Effector memory CD4-positive, alpha-beta T cell (primary cell): Measurements from ENCODE around the gene NOP53.
"Not testable (repeated sequence)": the region's sequence is repeated elsewhere in the genome, so short reads cannot be mapped to it uniquely, and the experiment has no call there.

Experiments
- DNase-seq, 3 donors: peaks; one replicate each; pipeline ENCODE4 v3.0.0-alpha.2; 2020
- H3K27ac ChIP-seq: 2 replicates; pipeline ENCODE4 v1.7.0; 2013; ENCODE audit warnings: mild to moderate bottlenecking, low read length, moderate library complexity; ENCODE audit not compliant: insufficient read depth, poor library complexity, severe bottlenecking
- H3K27me3 ChIP-seq: replicated peaks from 2 replicates; pipeline ENCODE4 v1.7.0; 2013; ENCODE audit warnings: mild to moderate bottlenecking, low read length; ENCODE audit not compliant: insufficient read depth, control insufficient read depth, poor library complexity, severe bottlenecking
- H3K36me3 ChIP-seq: 2 replicates; pipeline ENCODE4 v1.7.0; 2013; ENCODE audit warnings: mild to moderate bottlenecking, low read length, moderate library complexity; ENCODE audit not compliant: control insufficient read depth, insufficient read depth
- H3K4me1 ChIP-seq: 2 replicates; pipeline ENCODE4 v1.7.0; 2013; ENCODE audit warnings: low read length, mild to moderate bottlenecking; ENCODE audit not compliant: control insufficient read depth, insufficient read depth, poor library complexity, severe bottlenecking
- H3K4me3 ChIP-seq: 2 replicates; pipeline ENCODE4 v1.7.0; 2013; ENCODE audit warnings: low read length, low read depth, mild to moderate bottlenecking; ENCODE audit not compliant: insufficient read depth, poor library complexity, severe bottlenecking
- H3K9me3 ChIP-seq: 2 replicates; pipeline ENCODE4 v1.7.0; 2013; ENCODE audit warnings: mild to moderate bottlenecking, low read length, moderate library complexity; ENCODE audit not compliant: control insufficient read depth

NOP53 gene

DNA sequence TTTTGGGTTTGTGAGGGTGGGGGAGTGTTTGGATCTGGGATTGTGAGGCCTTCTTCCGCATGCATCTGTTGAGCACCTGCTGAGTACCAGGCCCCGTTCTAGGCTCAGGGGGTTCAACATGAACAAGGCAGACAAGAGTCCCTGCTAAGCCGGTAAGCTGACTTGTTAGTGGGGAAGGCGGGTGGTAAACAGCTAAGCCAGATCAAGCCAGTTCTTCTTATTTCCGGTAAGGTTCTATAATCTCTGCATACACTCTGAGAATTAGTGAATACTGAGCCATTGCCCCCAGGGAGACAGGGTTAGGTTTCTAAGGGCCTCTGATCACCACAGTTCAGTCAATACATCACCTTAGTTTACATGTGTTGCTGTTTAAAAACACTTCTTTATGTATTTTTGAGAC, 42.0 kb upstream of the NOP53 start:
- H3K4me3 ChIP-seq: no peak overlapping the region
- no peaks in the 10 kb centered on the region for H3K9me3 ChIP-seq
- peaks cover 39% of the 10 kb centered on the region for H3K36me3 ChIP-seq
- no peaks in the 10 kb centered on the region for H3K27me3 ChIP-seq
- H3K4me1 ChIP-seq: no peaks in the 10 kb centered on the region
- no peak for DNase-seq
- no peak overlapping the region for H3K27ac ChIP-seq

DNA sequence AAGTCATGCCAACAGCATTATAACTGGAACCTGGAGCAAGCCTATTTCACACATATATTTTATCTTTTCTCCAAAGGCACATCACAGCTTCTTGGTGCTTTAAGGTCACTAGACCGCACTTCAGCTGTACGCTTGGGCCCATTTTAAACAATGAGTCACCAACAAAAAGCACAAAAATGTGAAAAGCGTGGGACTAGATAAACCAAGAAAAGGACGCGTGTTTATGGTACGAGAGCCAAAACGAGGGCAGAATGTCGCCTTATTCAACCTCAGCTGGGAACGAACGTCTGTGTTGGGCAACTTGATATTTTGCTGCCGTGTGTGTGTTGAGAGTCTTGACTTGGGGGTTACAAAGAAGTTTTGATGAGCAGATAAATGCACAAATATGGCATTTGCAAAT, 41.3 kb upstream of the NOP53 start:
- H3K27ac ChIP-seq: no peak overlapping the region
- DNase-seq: no peak

DNA sequence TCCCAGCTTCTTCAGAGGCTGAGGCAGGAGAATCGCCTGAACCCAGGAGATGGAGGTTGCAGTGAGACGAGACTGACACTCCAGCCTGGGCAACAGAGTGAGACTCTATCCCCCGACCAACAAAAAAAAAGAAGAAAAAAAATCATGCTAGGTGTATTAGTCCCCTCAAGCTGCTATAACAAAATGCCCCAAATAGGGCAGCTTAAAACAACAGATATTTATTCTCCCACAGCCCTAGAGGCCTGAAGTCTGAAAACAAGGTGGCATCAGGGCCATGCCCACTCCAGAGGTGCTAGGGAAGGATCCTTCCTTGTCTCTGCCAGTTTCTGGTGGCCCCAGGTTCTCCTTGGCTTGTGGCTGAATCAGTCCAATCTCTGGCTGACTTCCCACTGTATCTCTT, 40.7 kb upstream of the NOP53 start:
- Histone ChIP-seq H3K36me3 (peaks cover 26% of the 10 kb centered on the region), H3K4me3 (no peak overlapping the region), H3K4me1 (no peaks in the 10 kb centered on the region), H3K27ac (no peak overlapping the region), H3K27me3 (no peaks in the 10 kb centered on the region), H3K9me3 (no peaks in the 10 kb centered on the region)
- no peak for DNase-seq

More for the DNA sequence above, 41.3 kb upstream of the NOP53 start:
- H3K27me3 ChIP-seq: no peaks in the 10 kb centered on the region
- peaks cover 32% of the 10 kb centered on the region for H3K36me3 ChIP-seq
- no peak overlapping the region for H3K4me3 ChIP-seq
- no peaks in the 10 kb centered on the region for H3K9me3 ChIP-seq
- H3K4me1 ChIP-seq: no peaks in the 10 kb centered on the region

DNA sequence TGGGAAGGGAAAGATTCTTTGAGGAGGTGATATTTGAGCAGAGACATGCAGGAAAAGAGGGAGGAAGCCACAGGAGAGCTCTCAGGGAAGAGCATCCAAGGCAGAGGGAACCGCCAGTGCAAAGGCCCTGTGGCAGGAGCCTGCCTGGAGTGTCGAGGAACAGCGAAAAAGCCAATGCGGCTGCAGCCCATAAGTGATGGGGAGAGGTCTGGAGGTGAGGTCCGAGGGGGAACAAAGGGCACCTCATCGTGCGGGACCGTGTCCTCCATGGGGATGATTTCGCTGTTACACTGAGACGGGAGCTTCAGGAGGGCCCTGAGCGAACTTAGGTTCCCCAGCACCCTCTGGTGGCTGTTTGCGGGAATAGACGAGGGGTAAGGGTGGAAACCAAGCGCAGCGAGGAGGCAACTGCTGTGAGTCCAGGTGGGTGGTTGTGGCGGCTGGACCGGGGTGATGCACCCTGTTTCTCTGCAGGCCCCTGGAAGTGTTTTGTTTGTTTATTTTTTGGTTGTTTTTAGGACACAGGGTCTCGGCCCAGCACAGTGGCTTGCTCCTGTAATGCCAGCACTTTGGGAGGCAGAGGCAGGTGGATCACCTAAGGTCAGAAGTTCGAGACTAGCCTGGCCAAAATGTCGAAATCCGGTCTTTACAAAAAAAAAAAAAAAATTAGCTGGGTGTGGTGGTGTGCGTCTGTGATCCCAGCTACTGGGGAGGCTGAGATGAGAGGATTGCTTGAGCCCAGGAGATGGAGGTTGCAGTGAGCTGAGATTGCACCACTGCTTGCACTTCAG, 38.0 kb upstream of the NOP53 start:
- Histone ChIP-seq H3K27ac (no peak overlapping the region), H3K27me3 (no peaks in the 10 kb centered on the region), H3K4me1 (no peaks in the 10 kb centered on the region), H3K9me3 (no peaks in the 10 kb centered on the region), H3K4me3 (no peak overlapping the region), H3K36me3 (peaks cover 10% of the 10 kb centered on the region)
- peak; percentile 29 to 54 (median 37) for DNase-seq

DNA sequence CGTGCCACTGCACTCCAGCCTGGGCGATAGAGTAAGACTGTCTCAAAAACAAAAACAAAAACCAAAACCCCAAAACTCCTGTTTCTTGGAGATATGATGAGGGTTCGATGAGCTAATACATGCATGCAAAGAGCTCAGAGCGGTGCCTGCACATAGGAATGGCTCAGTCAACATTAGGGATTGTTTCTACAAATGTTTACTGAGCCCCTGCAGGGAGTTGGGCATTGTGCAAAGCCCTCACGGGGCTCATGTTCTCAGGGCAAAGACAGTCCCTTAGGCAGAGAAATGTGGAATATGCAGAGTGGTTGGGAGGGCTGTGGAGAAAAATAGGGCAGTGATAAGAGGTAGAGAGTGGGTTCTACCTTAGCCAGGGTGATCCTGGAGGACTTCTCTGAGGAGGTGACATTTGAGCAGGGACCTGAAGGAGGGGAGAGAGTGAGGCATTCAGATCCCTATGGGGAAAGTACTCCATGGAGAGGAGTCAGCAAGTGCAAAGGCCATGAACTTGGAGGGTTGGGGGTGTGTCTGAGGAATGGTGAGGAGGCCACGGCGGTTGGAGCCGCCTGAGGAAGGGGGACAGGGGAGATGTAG, 33.6 kb upstream of the NOP53 start:
- Histone ChIP-seq H3K4me1 (no peaks in the 10 kb centered on the region), H3K4me3 (no peak overlapping the region), H3K27ac (no peak overlapping the region), H3K27me3 (peaks cover 9% of the 10 kb centered on the region), H3K36me3 (no peaks in the 10 kb centered on the region), H3K9me3 (no peaks in the 10 kb centered on the region)
- no peak for DNase-seq

DNA sequence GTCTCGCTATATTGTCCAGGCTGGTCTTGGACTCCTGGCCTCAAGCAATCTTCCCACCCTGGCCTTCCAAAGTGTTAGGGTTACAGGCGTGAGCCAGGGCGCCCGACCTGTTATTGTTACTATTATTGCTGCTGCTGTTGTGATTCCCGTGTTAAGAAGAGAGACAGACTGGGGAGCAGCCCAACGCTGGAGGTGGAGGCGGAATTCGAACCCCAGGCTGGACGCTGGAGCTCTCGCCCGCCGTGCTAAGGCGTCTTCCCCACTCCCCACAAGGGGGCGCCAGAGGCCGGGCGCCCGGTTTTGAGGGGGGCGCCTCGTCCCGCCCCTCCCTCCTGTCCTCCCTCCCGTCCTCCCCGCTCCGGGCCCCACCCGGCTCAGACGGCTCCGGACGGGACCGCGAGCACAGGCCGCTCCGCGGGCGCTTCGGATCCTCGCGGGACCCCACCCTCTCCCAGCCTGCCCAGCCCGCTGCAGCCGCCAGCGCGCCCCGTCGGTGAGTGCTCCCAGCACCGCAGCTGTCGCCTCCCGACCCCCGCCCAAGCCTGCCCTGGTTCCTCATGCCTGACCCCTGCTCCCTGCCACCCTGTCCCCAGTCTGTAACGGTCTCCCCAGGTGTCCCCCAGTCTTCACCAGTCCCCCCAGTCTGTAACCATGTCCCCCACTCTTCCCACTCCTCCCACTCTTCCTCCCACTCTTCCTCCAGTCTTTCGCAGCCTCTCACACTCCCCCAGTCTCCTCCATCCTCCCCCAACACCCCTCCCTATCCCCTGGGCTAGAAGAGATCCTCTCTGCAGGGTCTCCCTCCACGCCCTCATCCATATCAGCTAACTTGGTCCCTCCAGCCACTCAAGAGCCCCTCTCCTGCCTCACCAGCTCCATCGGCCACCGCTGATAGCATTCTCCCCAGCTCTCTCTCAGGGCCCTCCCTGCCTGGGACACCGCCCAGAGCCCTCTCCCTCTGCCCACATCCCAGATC, 32.0 kb upstream of the NOP53 start, which contains the start of gene EHD2:
TSS of gene EHD2 (plus strand) at position 377 of the 976 bp plus-strand sequence. CDS start 3,191 bp downstream, outside the sequence.
- Histone ChIP-seq H3K4me1 (no peaks in the 10 kb centered on the region), H3K27me3 (peaks cover 9% of the 10 kb centered on the region), H3K27ac (no peak within 1 kb of the TSS), H3K4me3 (no peak within 1 kb of the TSS), H3K36me3 (no peaks in the 10 kb centered on the region), H3K9me3 (no peaks in the 10 kb centered on the region)
- no peak for DNase-seq

DNA sequence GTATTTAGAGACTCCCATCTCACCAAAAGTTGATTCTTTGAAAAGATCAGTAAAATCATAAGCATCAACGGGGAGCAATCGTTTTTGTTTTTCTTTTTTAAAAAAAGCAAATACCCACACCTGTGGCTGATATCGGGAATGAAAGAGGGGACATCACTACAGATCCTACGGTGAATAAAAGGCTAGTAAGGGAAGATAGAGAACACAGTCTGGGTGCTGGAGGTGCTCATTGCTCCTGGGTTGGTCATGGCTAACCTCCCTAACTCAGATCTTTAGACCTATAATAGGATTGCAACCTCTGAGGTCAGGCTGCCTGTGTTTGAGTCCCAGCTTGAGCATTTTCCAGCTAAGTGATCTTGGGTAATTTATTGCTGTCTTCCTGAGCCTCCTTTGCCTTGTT, 31.0 kb upstream of the NOP53 start:
- Histone ChIP-seq H3K4me3 (no peak overlapping the region), H3K36me3 (no peaks in the 10 kb centered on the region), H3K4me1 (no peaks in the 10 kb centered on the region), H3K9me3 (no peaks in the 10 kb centered on the region), H3K27ac (no peak overlapping the region), H3K27me3 (peaks cover 9% of the 10 kb centered on the region)
- no peak for DNase-seq

DNA sequence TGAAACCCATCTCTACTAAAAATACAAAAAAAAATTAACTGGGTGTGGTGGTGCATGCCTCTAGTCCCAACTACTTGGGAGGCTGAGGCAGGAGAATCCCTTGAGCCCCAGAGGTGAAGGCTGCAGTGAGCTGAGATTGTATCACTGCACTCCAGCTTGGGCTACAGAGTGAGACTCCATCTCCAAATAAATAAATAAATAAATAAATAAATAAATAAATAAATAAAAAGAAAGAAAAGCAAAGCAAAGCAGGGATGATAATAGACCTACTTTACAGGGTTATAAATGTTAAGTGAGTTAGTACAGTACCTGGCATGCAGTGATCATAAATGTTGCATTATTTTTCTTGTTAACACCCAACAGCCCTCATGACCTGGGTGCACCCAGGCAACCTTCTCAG, 30.5 kb upstream of the NOP53 start:
- not testable (repeated sequence) for H3K27ac ChIP-seq, H3K9me3 ChIP-seq, DNase-seq, H3K4me3 ChIP-seq, H3K4me1 ChIP-seq, H3K36me3 ChIP-seq, H3K27me3 ChIP-seq

DNA sequence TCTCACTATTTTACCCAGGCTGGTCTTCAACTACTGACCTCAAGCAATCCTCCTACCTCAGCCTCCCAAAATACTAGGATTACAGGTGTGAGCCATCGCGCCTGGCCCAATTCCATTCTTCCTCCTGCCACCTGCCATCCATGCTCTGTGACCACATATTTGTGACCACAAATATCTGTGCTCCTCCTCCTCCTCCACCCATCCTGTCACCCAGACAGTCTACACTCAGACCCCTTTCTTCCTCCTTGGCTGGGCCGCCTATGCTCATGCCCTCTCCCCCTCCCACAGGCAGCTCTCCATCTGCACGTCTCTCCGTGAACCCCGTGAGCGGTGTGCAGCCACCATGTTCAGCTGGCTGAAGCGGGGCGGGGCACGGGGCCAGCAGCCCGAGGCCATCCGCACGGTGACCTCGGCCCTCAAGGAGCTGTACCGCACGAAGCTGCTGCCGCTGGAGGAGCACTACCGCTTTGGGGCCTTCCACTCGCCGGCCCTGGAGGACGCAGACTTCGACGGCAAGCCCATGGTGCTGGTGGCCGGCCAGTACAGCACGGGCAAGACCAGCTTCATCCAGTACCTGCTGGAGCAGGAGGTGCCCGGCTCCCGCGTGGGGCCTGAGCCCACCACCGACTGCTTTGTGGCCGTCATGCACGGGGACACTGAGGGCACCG, 28.9 kb upstream of the NOP53 start:
- Histone ChIP-seq H3K4me1 (no peaks in the 10 kb centered on the region), H3K27ac (no peak overlapping the region), H3K27me3 (peaks cover 9% of the 10 kb centered on the region), H3K9me3 (no peaks in the 10 kb centered on the region), H3K36me3 (no peaks in the 10 kb centered on the region), H3K4me3 (no peak overlapping the region)
- DNase-seq: no peak
